B cell (primary cell): ENCODE data around the gene SLC25A39. TPM values are rescaled to one million over a fixed set of nuclear protein-coding genes. Genes with fewer than 3 reads are reported as not detected.

ENCODE experiments used
- ATAC-seq: fragments of 200-7000 bp; cut with Tn5 transposase; one replicate; pipeline ENCODE4 v1.10.0; 2021; ENCODE audit warnings: low read depth, mild to moderate bottlenecking, moderate number of reproducible peaks, moderate library complexity
- CTCF ChIA-PET: fragments of 350-600 bp; sonication (Branson Sonifier 250); formaldehyde crosslinking; loops from one replicate; lab custom pipeline; 2021; ENCODE audit warnings: antibody characterized with exemption, inconsistent platforms; lab: Charles Lee
- POLR2A ChIA-PET: fragments of 350-600 bp; sonication (Branson Sonifier 250); formaldehyde crosslinking; loops from one replicate; lab custom pipeline; 2021; ENCODE audit warnings: antibody characterized with exemption; lab: Charles Lee
- DNase-seq: peaks from one replicate; pipeline ENCODE4 v3.0.0; 2013
- H2AFZ ChIP-seq: 2 replicates; pipeline ENCODE4 v1.6.1; 2012; ENCODE audit warnings: mild to moderate bottlenecking, low read depth, low read length; ENCODE audit not compliant: insufficient read depth, poor library complexity, severe bottlenecking
- H3K27ac ChIP-seq, 2 donors: 1 replicate in 1 of 2; 2 replicates in 1 of 2; pipeline ENCODE4 v1.5.1; 2012 to 2013; ENCODE audit warnings: low read length in 2 of 2, mild to moderate bottlenecking in 2 of 2, moderate library complexity in 1 of 2
- H3K27me3 ChIP-seq, 4 experiments: fragments of 200-600 bp in 1 of 4; sonication (generic) in 1 of 4; replicated peaks in 1 of 4; 1 replicate in 2 of 4; 2 replicates in 2 of 4; pipeline versions ENCODE4 v1.6.1 to v1.7.0; 2013 to 2016; ENCODE audit warnings: low read length in 3 of 4, mild to moderate bottlenecking in 2 of 4, mixed read lengths in 1 of 4, moderate library complexity in 1 of 4; ENCODE audit not compliant: insufficient read depth in 4 of 4, control insufficient read depth in 3 of 4; ENCODE audit errors: control extremely low read depth in 1 of 4
- H3K36me3 ChIP-seq, 2 experiments: replicated peaks in 1 of 2; 1 replicate in 1 of 2; 2 replicates in 1 of 2; pipeline versions ENCODE4 v1.6.1 to v1.7.1; 2013; ENCODE audit warnings: low read length in 1 of 2; ENCODE audit not compliant: insufficient read depth in 2 of 2, control insufficient read depth in 1 of 2; ENCODE audit errors: control extremely low read depth in 1 of 2, extremely low read depth in 1 of 2
- H3K4me1 ChIP-seq, 2 donors: fragments of 200-600 bp in 1 of 2; sonication (generic) in 1 of 2; 1 replicate in 1 of 2; 2 replicates in 1 of 2; pipeline versions ENCODE4 v1.5.1 to v1.6.1; 2013 to 2017; ENCODE audit warnings: low read length in 2 of 2; ENCODE audit not compliant: control insufficient read depth in 2 of 2, insufficient read depth in 2 of 2
- H3K4me2 ChIP-seq: replicated peaks from 2 replicates; pipeline ENCODE3; 2012; ENCODE audit warnings: mild to moderate bottlenecking, low read depth, low read length; ENCODE audit not compliant: poor library complexity, severe bottlenecking
- H3K4me3 ChIP-seq, 5 experiments: fragments of 200-600 bp in 1 of 5; sonication (generic) in 1 of 5; 1 replicate in 3 of 5; 2 replicates in 2 of 5; pipeline versions ENCODE4 v1.5.1 to v1.7.0; 2011 to 2016; ENCODE audit warnings: low read length in 4 of 5, mild to moderate bottlenecking in 4 of 5, low read depth in 2 of 5, control low read depth in 1 of 5, moderate library complexity in 1 of 5; ENCODE audit not compliant: insufficient read depth in 1 of 5; ENCODE audit errors: control extremely low read depth in 1 of 5, extremely low read depth in 1 of 5
- H3K79me2 ChIP-seq: fragments of 200-600 bp; sonication (generic); one replicate; pipeline ENCODE4 v1.6.0; 2016; ENCODE audit warnings: low read length; ENCODE audit not compliant: control insufficient read depth, insufficient read depth
- H3K9ac ChIP-seq: fragments of 200-600 bp; sonication (generic); 2 replicates; pipeline ENCODE4 v1.6.1; 2017; ENCODE audit warnings: mild to moderate bottlenecking, low read length, moderate library complexity
- H3K9me3 ChIP-seq, 3 donors: one replicate each; pipeline versions ENCODE4 v1.6.1 to v1.7.1; 2013; ENCODE audit warnings: low read length in 2 of 3; ENCODE audit not compliant: control insufficient read depth in 2 of 3, insufficient read depth in 1 of 3; ENCODE audit errors: control extremely low read depth in 1 of 3
- H4K20me1 ChIP-seq: 2 replicates; pipeline ENCODE4 v1.6.0; 2012; ENCODE audit warnings: mild to moderate bottlenecking, low read length; ENCODE audit not compliant: insufficient read depth, control insufficient read depth, poor library complexity, severe bottlenecking
- H3K27ac Mint-ChIP-seq: one replicate; pipeline ENCODE4 v1.8.0; 2021; ENCODE audit warnings: mixed read lengths
- H3K27me3 Mint-ChIP-seq: one replicate; pipeline ENCODE4 v1.8.0; 2021; ENCODE audit warnings: mixed read lengths
- H3K4me1 Mint-ChIP-seq: one replicate; pipeline ENCODE4 v1.8.0; 2021; ENCODE audit warnings: mixed read lengths
- H3K4me3 Mint-ChIP-seq: one replicate; pipeline ENCODE4 v1.8.0; 2021; ENCODE audit warnings: mixed read lengths
- H3K9me3 Mint-ChIP-seq: one replicate; pipeline ENCODE4 v1.8.0; 2022; ENCODE audit warnings: mixed read lengths; ENCODE audit not compliant: insufficient read depth
- CTCF ChIP-seq: fragments of 200-600 bp; IDR thresholded peaks from one replicate; pipeline ENCODE4 v1.8.0; 2022; ENCODE audit warnings: antibody characterized with exemption, mild to moderate bottlenecking
- EZH2 ChIP-seq: IDR thresholded peaks from 2 replicates; pipeline ENCODE4 v1.6.1; 2012; ENCODE audit warnings: borderline replicate concordance, low read depth, mild to moderate bottlenecking, moderate library complexity, low read length; ENCODE audit not compliant: insufficient read depth, poor library complexity, severe bottlenecking
- WGBS: methylation state at CpG from one replicate; pipeline ENCODE4 v1.1.5; 2013; ENCODE audit warnings: missing lambda C conversion rate; ENCODE audit not compliant: insufficient coverage; 5-methylcytosine and 5-hydroxymethylcytosine counted together
- intact Hi-C: fragments of 100-400 bp; cut with micrococcal nuclease; formaldehyde crosslinking; loops from one replicate; pipeline ENCODE4 v1.10.0; 2022
- polyA plus RNA-seq: library from polyadenylated mRNA; depleted of rRNA; stranded (reverse); fragments of >200 nt; gene quantifications from 2 replicates; pipeline ENCODE4 v1.2.3, GENCODE V29; 2012
- total RNA-seq, 2 donors: library from RNA; stranded (reverse); fragments of 120-200 nt in 1 of 2; gene quantifications; 1 replicate in 1 of 2; 2 replicates in 1 of 2; pipeline versions ENCODE4 v1.2.3 to v1.2.4, GENCODE V29; 2013 to 2022

The SLC25A39 gene
- total and polyA plus RNA-seq, 2 donors (not counting 1 experiment from before 2014, with no cell fraction given), result 88.4 to 160 TPM

- Mint-ChIP-seq H3K4me3 (no peak overlapping the region), H3K9me3 (no peaks in the 10 kb centered on the region), H3K4me1 (peaks cover 13% of the 10 kb centered on the region), H3K27me3 (peaks cover 4% of the 10 kb centered on the region), H3K27ac (no peak overlapping the region)
- H3K27me3 ChIP-seq, result no peaks in the 10 kb centered on the region
- peaks cover 0 to 19% of the 10 kb centered on the region in 2 experiments for H3K36me3 ChIP-seq
- TF ChIP-seq CTCF (no peak), EZH2 (no peak)
- ChIA-PET CTCF (interaction anchor here (0.6 to 10.1 kb wide), 5 partner anchors 11 to 146 kb away, joined by 3 to 117 read pairs (median 16); partner anchors contain the start of gene SLC25A39), POLR2A (interaction anchor here (0.7 kb wide), 2 partner anchors 9 to 245 kb away, joined by 3 to 4 read pairs; no protein-coding TSS in a partner anchor)
- intact Hi-C loops, result no loop called here
- H3K79me2 ChIP-seq, result no peaks in the 10 kb centered on the region
- no peak overlapping the region for H3K27ac ChIP-seq
- H3K4me3 ChIP-seq, result no peak overlapping the region
- H2AFZ ChIP-seq, result no peak overlapping the region
- no peak for DNase-seq
- H3K9me3 ChIP-seq, result no peaks in the 10 kb centered on the region
- peaks cover 4 to 8% of the 10 kb centered on the region in 2 donors for H3K4me1 ChIP-seq
- peaks cover 16% of the 10 kb centered on the region for H4K20me1 ChIP-seq
- no peak overlapping the region for H3K4me2 ChIP-seq
- no peak for ATAC-seq
- 88% methylated on average over 10 of the region's 11 CpGs for WGBS
- H3K9ac ChIP-seq, result no peak overlapping the region
Observed at GRCh38 chr17:44356241-44356640, 31.6 kb upstream of the SLC25A39 start.

- Mint-ChIP-seq H3K4me1 (peaks cover 15% of the 10 kb centered on the region), H3K4me3 (no peak overlapping the region), H3K27me3 (peaks cover 4% of the 10 kb centered on the region), H3K9me3 (no peaks in the 10 kb centered on the region), H3K27ac (no peak overlapping the region)
- ChIA-PET CTCF (interaction anchor here (1.4 to 10.1 kb wide), 9 partner anchors 7 to 412 kb away, joined by 3 to 117 read pairs (median 16); partner anchors contain the start of genes FAM171A2, GRN and SLC25A39), POLR2A (no interaction called here)
- Histone ChIP-seq H3K79me2 (no peaks in the 10 kb centered on the region), H3K9me3 (no peaks in the 10 kb centered on the region), H3K9ac (no peak overlapping the region), H3K36me3 (peaks cover 0 to 25% of the 10 kb centered on the region in 2 experiments), H2AFZ (no peak overlapping the region), H3K4me3 (no peak overlapping the region), H3K27me3 (no peaks in the 10 kb centered on the region), H3K4me1 (peaks cover 4 to 9% of the 10 kb centered on the region in 2 donors), H4K20me1 (peaks cover 20% of the 10 kb centered on the region), H3K27ac (no peak overlapping the region), H3K4me2 (no peak overlapping the region)
- no peak for ATAC-seq
- intact Hi-C loops, result no loop called here
- 79% methylated on average over 14 of the region's 17 CpGs for whole genome bisulfite sequencing
- TF ChIP-seq EZH2 (no peak), CTCF (no peak)
- DNase-seq, result no peak
Observed at GRCh38 chr17:44355642-44356099, 31.0 kb upstream of the SLC25A39 start.
